Astrocyte (in vitro differentiated cells and primary cell): ENCODE results near the gene CTBP2.

Experiments
- CTCF ChIP-seq: IDR thresholded peaks from 2 replicates; pipeline ENCODE4 v1.5.1; 2011; ENCODE audit warnings: low read depth, mild to moderate bottlenecking, inconsistent platforms, low read length, moderate library complexity; ENCODE audit not compliant: insufficient read depth
- EZH2 ChIP-seq: IDR thresholded peaks from 2 replicates; pipeline ENCODE4 v1.6.1; 2012; ENCODE audit warnings: mild to moderate bottlenecking, low read length, inconsistent platforms; ENCODE audit not compliant: insufficient read depth

DNA sequence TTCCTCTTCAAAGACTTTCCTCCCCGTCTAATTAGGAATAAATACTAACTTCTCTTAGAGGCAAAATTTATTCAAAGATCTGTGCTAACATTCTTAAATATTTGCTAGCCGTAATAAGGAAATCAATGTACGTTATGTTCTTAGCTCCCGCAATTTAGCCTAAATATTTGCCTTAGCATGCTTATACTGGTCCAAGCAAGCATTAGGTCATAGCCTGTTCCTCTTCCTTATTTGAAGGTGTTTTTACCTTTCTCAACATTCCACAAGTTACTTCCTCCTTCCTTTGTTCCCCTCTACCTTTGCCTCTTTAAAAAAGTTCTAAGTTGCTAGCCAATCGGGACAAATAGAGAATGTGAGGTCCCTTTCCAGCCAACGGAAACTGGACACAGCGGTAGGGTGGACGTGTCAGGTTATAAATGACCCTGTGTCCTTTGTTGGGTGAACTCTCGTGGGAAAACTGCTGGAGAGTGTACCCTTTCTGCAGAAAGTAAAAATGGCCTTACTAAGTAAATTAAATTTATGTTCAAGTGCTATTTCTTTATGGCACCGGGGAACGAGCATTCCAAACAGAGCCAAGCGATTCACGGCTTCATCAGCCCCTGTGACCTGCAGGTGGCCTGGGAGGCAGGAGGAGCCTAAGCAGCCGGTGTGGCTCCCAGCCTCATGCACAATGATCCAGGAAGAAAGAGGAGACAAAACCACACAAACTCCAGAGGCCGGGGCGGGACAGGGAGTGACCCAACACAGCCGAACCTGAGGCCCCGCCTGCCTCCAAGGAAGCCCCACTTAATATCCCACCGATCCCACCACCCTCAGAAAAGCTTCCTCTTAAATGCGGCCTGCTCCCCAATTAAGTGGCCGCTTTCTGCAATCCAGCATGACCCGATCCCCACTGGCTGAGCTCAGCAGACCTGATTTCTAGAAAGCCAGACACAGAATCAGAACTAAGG lies 151.4 kb downstream of the CTBP2 start:
- no peak for TF ChIP-seq CTCF
- no peak for TF ChIP-seq EZH2
